OCI-LY3 (cell line): ENCODE results near the gene PLA2G2D.

Experiments used
- H2AFZ ChIP-seq: fragments of 200-600, 300-600 bp; shearing (Covaris generic); 2 replicates; pipeline ENCODE4 v1.6.0; 2014; ENCODE audit warnings: antibody characterized with exemption, low read depth, low read length
- H3K27ac ChIP-seq: fragments of 200-600, 300-600 bp; sonication (generic); 2 replicates; pipeline ENCODE4 v1.5.1; 2014; ENCODE audit warnings: mild to moderate bottlenecking, low read length, moderate library complexity, mixed read lengths
- H3K27me3 ChIP-seq: fragments of 200-600, 300-600 bp; sonication (generic); 2 replicates; pipeline ENCODE4 v1.6.1; 2014; ENCODE audit warnings: low read depth, low read length, mixed read lengths
- H3K36me3 ChIP-seq: fragments of 200-600, 300-600 bp; sonication (generic); replicated peaks from 2 replicates; pipeline ENCODE3; 2014; ENCODE audit warnings: low read depth, low read length, mixed read lengths
- H3K4me1 ChIP-seq: fragments of 300-600, 200-600 bp; sonication (generic); 2 replicates; pipeline ENCODE4 v1.6.1; 2014; ENCODE audit warnings: low read length, mixed read lengths
- H3K4me2 ChIP-seq: fragments of 200-600, 300-600 bp; sonication (generic); 2 replicates; pipeline ENCODE4 v1.6.1; 2014; ENCODE audit warnings: low read length, mixed read lengths
- H3K4me3 ChIP-seq: fragments of 300-600, 200-600 bp; sonication (generic); 2 replicates; pipeline ENCODE4 v1.5.1; 2014; ENCODE audit warnings: antibody characterized with exemption, mild to moderate bottlenecking, low read length, moderate library complexity
- H3K79me2 ChIP-seq: fragments of 300-600, 200-600 bp; shearing (Covaris generic); 2 replicates; pipeline ENCODE4 v1.6.1; 2014; ENCODE audit warnings: mild to moderate bottlenecking, low read length, mixed read lengths
- H3K9ac ChIP-seq: fragments of 300-600, 200-600 bp; shearing (Covaris generic); 2 replicates; pipeline ENCODE4 v1.6.0; 2014; ENCODE audit warnings: mild to moderate bottlenecking, low read length, moderate library complexity
- H3K9me3 ChIP-seq: fragments of 200-600, 300-600 bp; shearing (Covaris generic); 2 replicates; pipeline ENCODE4 v1.6.1; 2014; ENCODE audit warnings: low read length, mixed read lengths; ENCODE audit not compliant: insufficient read depth
- H4K20me1 ChIP-seq: fragments of 200-600, 300-600 bp; sonication (generic); 2 replicates; pipeline ENCODE4 v1.6.1; 2016; ENCODE audit warnings: low read length, mixed read lengths; ENCODE audit not compliant: insufficient read depth
- EZH2phosphoT487 ChIP-seq: fragments of 200-600 bp; shearing (Covaris generic); IDR thresholded peaks from 2 replicates; pipeline ENCODE4 v1.6.1; 2018; ENCODE audit warnings: antibody characterized with exemption, mixed run types, low read depth
- TF ChIP-seq, protein P1 (sequence below): fragments of 200-600, 300-600 bp; sonication (generic); IDR thresholded peaks from 2 replicates; pipeline ENCODE4 v1.5.1; 2014; ENCODE audit warnings: antibody characterized with exemption, low read length, low read depth

The PLA2G2D gene

GRCh38 chr1:20108366-20109123 is 10.8 kb downstream of the PLA2G2D start:
- H3K27me3 ChIP-seq, result no peaks in the 10 kb centered on the region
- H2AFZ ChIP-seq, result no peak overlapping the region
- H3K27ac ChIP-seq, result no peak overlapping the region
- H3K4me2 ChIP-seq, result no peak overlapping the region
- no peak for TF ChIP-seq EZH2phosphoT487
- TF ChIP-seq, protein P1, sequence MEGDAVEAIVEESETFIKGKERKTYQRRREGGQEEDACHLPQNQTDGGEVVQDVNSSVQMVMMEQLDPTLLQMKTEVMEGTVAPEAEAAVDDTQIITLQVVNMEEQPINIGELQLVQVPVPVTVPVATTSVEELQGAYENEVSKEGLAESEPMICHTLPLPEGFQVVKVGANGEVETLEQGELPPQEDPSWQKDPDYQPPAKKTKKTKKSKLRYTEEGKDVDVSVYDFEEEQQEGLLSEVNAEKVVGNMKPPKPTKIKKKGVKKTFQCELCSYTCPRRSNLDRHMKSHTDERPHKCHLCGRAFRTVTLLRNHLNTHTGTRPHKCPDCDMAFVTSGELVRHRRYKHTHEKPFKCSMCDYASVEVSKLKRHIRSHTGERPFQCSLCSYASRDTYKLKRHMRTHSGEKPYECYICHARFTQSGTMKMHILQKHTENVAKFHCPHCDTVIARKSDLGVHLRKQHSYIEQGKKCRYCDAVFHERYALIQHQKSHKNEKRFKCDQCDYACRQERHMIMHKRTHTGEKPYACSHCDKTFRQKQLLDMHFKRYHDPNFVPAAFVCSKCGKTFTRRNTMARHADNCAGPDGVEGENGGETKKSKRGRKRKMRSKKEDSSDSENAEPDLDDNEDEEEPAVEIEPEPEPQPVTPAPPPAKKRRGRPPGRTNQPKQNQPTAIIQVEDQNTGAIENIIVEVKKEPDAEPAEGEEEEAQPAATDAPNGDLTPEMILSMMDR, result no peak
- H3K4me3 ChIP-seq, result no peak overlapping the region
- H3K79me2 ChIP-seq, result no peaks in the 10 kb centered on the region
- no peak overlapping the region for H3K9ac ChIP-seq
- H3K4me1 ChIP-seq, result peaks cover 13% of the 10 kb centered on the region
- H3K36me3 ChIP-seq, result no peaks in the 10 kb centered on the region
- no peaks in the 10 kb centered on the region for H4K20me1 ChIP-seq
- no peaks in the 10 kb centered on the region for H3K9me3 ChIP-seq

- H2AFZ ChIP-seq, result no peak overlapping the region
- no peaks in the 10 kb centered on the region for H3K27me3 ChIP-seq
- H3K27ac ChIP-seq, result no peak overlapping the region
- H3K4me2 ChIP-seq, result no peak overlapping the region
- no peak overlapping the region for H3K9ac ChIP-seq
- no peaks in the 10 kb centered on the region for H4K20me1 ChIP-seq
- TF ChIP-seq EZH2phosphoT487, result no peak
- TF ChIP-seq, protein P1, result no peak
- H3K9me3 ChIP-seq, result no peaks in the 10 kb centered on the region
- H3K4me1 ChIP-seq, result peaks cover 13% of the 10 kb centered on the region
- no peaks in the 10 kb centered on the region for H3K36me3 ChIP-seq
- no peaks in the 10 kb centered on the region for H3K79me2 ChIP-seq
- H3K4me3 ChIP-seq, result no peak overlapping the region
Observed at GRCh38 chr1:20107796-20108195, 11.5 kb downstream of the PLA2G2D start.

DNA sequence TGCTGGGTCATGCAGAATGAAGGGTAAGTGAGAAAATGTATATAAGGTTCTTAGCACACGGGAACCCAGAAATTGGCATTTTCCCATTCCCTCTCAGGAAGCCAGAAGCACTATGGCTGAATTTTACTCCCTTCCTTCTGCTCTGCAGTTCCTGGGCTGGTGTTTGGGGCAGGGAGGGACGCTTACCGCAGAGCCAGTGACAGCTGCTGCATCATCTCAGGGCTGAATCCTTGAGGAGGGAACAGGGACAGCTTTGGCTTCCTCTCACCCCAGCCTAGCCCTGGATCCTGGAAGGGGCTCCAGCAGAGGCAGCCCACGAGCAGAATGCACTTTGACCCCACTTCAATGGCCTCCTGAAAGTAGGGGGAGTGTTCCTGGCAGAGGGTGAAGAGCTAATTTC is 12.0 kb downstream of the PLA2G2D start:
- H3K4me3 ChIP-seq, result no peak overlapping the region
- no peak overlapping the region for H3K4me2 ChIP-seq
- no peaks in the 10 kb centered on the region for H3K79me2 ChIP-seq
- no peak overlapping the region for H2AFZ ChIP-seq
- H3K9me3 ChIP-seq, result no peaks in the 10 kb centered on the region
- peaks cover 13% of the 10 kb centered on the region for H3K4me1 ChIP-seq
- H3K9ac ChIP-seq, result no peak overlapping the region
- H3K27ac ChIP-seq, result no peak overlapping the region
- TF ChIP-seq, protein P1, result no peak
- no peak for TF ChIP-seq EZH2phosphoT487
- H3K36me3 ChIP-seq, result no peaks in the 10 kb centered on the region
- H3K27me3 ChIP-seq, result no peaks in the 10 kb centered on the region
- no peaks in the 10 kb centered on the region for H4K20me1 ChIP-seq

DNA sequence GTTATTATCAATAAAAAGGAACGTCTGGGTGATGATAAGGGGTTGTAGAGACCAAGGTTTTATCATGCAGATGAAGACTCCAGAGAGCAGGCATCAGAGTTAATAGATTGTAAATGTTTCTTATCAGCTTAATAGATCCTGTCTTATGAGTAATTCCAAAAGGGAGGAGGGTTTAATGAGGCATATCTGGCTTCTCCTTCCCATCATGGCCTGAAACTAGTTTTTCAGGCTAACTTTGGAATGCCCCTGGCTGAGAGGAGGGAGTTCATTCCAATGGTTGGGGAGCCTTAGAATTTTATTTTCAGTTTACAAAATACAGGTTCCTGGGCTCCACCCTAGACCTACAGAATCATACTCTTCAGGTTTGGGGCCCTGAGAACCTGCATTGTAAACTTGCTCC is 13.5 kb downstream of the PLA2G2D start:
- Histone ChIP-seq H4K20me1 (no peaks in the 10 kb centered on the region), H3K36me3 (no peaks in the 10 kb centered on the region), H3K4me1 (peaks cover 22% of the 10 kb centered on the region), H3K27ac (no peak overlapping the region), H3K9ac (no peak overlapping the region), H3K4me3 (no peak overlapping the region), H3K9me3 (no peaks in the 10 kb centered on the region), H3K27me3 (no peaks in the 10 kb centered on the region), H3K79me2 (no peaks in the 10 kb centered on the region), H3K4me2 (no peak overlapping the region), H2AFZ (no peak overlapping the region)
- TF ChIP-seq EZH2phosphoT487, result no peak
- TF ChIP-seq, protein P1, result no peak
